NCI-H2107 (cell line): ENCODE results near the gene PUS1.
"Not testable (repeated sequence)": the region's sequence is repeated elsewhere in the genome, so short reads cannot be mapped to it uniquely, and the experiment has no call there.

ENCODE experiments used
- DNase-seq: peaks from one replicate; lab custom pipeline; 2025; lab: John Stamatoyannopoulos, UW

PUS1 gene

GRCh38 chr12:131960590-131961325 lies 31.7 kb downstream of the PUS1 start:
- not testable (repeated sequence) for DNase-seq

- not testable (repeated sequence) for DNase-seq
These were observed 32.3 kb downstream of the PUS1 start for GRCh38 chr12:131961328-131961727.

GRCh38 chr12:131962069-131962468 lies 33.0 kb downstream of the PUS1 start:
- DNase-seq, result no peak

GRCh38 chr12:131963381-131963780 lies 34.3 kb downstream of the PUS1 start:
- no peak for DNase-seq

GRCh38 chr12:131965073-131965472 lies 36.0 kb downstream of the PUS1 start:
- DNase-seq, result no peak

GRCh38 chr12:131971226-131971625 lies 42.1 kb downstream of the PUS1 start:
- no peak for DNase-seq

GRCh38 chr12:131975228-131975627 lies 46.2 kb downstream of the PUS1 start:
- DNase-seq, result no peak

- no peak for DNase-seq
These were observed 50.5 kb downstream of the PUS1 start for GRCh38 chr12:131979606-131980005.

GRCh38 chr12:131980263-131980662 lies 51.2 kb downstream of the PUS1 start:
- no peak for DNase-seq

- no peak for DNase-seq
These were observed 52.3 kb downstream of the PUS1 start for GRCh38 chr12:131981388-131981787.

- DNase-seq, result no peak
These were observed 53.0 kb downstream of the PUS1 start for GRCh38 chr12:131982041-131982440.

- DNase-seq, result no peak
These were observed 54.0 kb downstream of the PUS1 start for GRCh38 chr12:131983026-131983425.

- DNase-seq, result no peak
These were observed 54.5 kb downstream of the PUS1 start for GRCh38 chr12:131983554-131983953.

- DNase-seq, result no peak
These were observed 55.3 kb downstream of the PUS1 start for GRCh38 chr12:131984334-131984733.

- not testable (repeated sequence) for DNase-seq
These were observed 56.4 kb downstream of the PUS1 start for GRCh38 chr12:131985510-131985875.

GRCh38 chr12:131986361-131986760 lies 57.3 kb downstream of the PUS1 start:
- no peak for DNase-seq

- no peak for DNase-seq
These were observed 57.8 kb downstream of the PUS1 start for GRCh38 chr12:131986910-131987309.

GRCh38 chr12:131987552-131987951 lies 58.5 kb downstream of the PUS1 start:
- DNase-seq, result no peak

- no peak for DNase-seq
These were observed 59.1 kb downstream of the PUS1 start for GRCh38 chr12:131988054-131988796.

- no peak for DNase-seq
These were observed 59.9 kb downstream of the PUS1 start for GRCh38 chr12:131989021-131989420.

- DNase-seq, result peak; percentile 26
These were observed 61.2 kb downstream of the PUS1 start for GRCh38 chr12:131990066-131990979.

- DNase-seq, result no peak
These were observed 61.9 kb downstream of the PUS1 start for GRCh38 chr12:131990980-131991305.
